SU-DHL-6 (cell line): ENCODE data around the gene SFR1.

Source experiments
- H2AFZ ChIP-seq: fragments of 200-600 bp; sonication (generic); 2 replicates; pipeline ENCODE4 v1.6.1; 2014; ENCODE audit warnings: low read depth, mild to moderate bottlenecking, moderate library complexity, mixed read lengths, antibody characterized with exemption, low read length; ENCODE audit not compliant: severe bottlenecking
- H3F3A ChIP-seq: fragments of 200-600 bp; shearing (Covaris generic); 2 replicates; pipeline ENCODE4 v1.6.0; 2016; ENCODE audit warnings: antibody characterized with exemption, mild to moderate bottlenecking; ENCODE audit not compliant: insufficient read depth
- H3K27ac ChIP-seq: fragments of 200-600 bp; sonication (generic); 2 replicates; pipeline ENCODE4 v1.5.1; 2016; ENCODE audit warnings: low read depth, mild to moderate bottlenecking, low read length, moderate library complexity, mixed read lengths
- H3K27me3 ChIP-seq: fragments of 200-600 bp; sonication (generic), shearing (Covaris generic); 2 replicates; pipeline ENCODE4 v1.6.0; 2014; ENCODE audit warnings: mild to moderate bottlenecking, low read length
- H3K36me3 ChIP-seq: fragments of 200-600 bp; sonication (generic); 2 replicates; pipeline ENCODE4 v1.6.1; 2014; ENCODE audit warnings: mild to moderate bottlenecking, low read length, mixed read lengths
- H3K4me2 ChIP-seq: fragments of 300-600, 200-600 bp; shearing (Covaris generic), sonication (generic); 2 replicates; pipeline ENCODE4 v1.6.0; 2014; ENCODE audit warnings: low read length, low read depth, mild to moderate bottlenecking; ENCODE audit not compliant: poor library complexity, severe bottlenecking
- H3K4me3 ChIP-seq: fragments of 200-600 bp; sonication (generic); 2 replicates; pipeline ENCODE4 v1.5.1; 2014; ENCODE audit warnings: antibody characterized with exemption, low read length, mild to moderate bottlenecking, mixed read lengths; ENCODE audit not compliant: insufficient read depth, poor library complexity, severe bottlenecking
- H3K79me2 ChIP-seq: fragments of 200-600 bp; sonication (generic); 2 replicates; pipeline ENCODE4 v1.6.1; 2014; ENCODE audit warnings: mild to moderate bottlenecking, low read length, moderate library complexity; ENCODE audit not compliant: insufficient read depth
- H3K9ac ChIP-seq: fragments of 200-600 bp; sonication (generic); 2 replicates; pipeline ENCODE4 v1.7.0; 2014; ENCODE audit warnings: mild to moderate bottlenecking, low read length
- H3K9me2 ChIP-seq: fragments of 200-600 bp; sonication (generic); replicated peaks from 2 replicates; pipeline ENCODE4 v1.6.1; 2014; ENCODE audit warnings: low read length; ENCODE audit not compliant: insufficient read depth
- H3K9me3 ChIP-seq: fragments of 200-600 bp; sonication (generic); 2 replicates; pipeline ENCODE4 v1.6.1; 2014; ENCODE audit warnings: low read length, mixed read lengths; ENCODE audit not compliant: insufficient read depth
- H4K20me1 ChIP-seq: fragments of 200-600 bp; sonication (generic); 2 replicates; pipeline ENCODE4 v1.6.1; 2014; ENCODE audit warnings: low read depth, mild to moderate bottlenecking, antibody characterized with exemption, low read length, moderate library complexity, mixed read lengths
- CTCF ChIP-seq: fragments of 200-600 bp; sonication (generic); IDR thresholded peaks from one replicate; pipeline ENCODE4 v1.5.1; 2017; ENCODE audit warnings: antibody characterized with exemption, mild to moderate bottlenecking, low read length, moderate library complexity; ENCODE audit not compliant: insufficient read depth, poor library complexity, severe bottlenecking
- EZH2phosphoT487 ChIP-seq: fragments of 200-600 bp; sonication (generic), shearing (Covaris generic); conservative IDR thresholded peaks from 2 replicates; pipeline ENCODE4 v1.6.1; 2018; ENCODE audit warnings: mild to moderate bottlenecking, antibody characterized with exemption, low read length, moderate library complexity, mixed read lengths

The SFR1 gene

GRCh38 chr10:104096692-104097091 is 25.3 kb upstream of the SFR1 start:
- Histone ChIP-seq H4K20me1 (no peaks in the 10 kb centered on the region), H2AFZ (no peak overlapping the region), H3K79me2 (no peaks in the 10 kb centered on the region), H3K27me3 (no peaks in the 10 kb centered on the region), H3K9ac (no peak overlapping the region), H3K4me3 (no peak overlapping the region), H3K36me3 (no peaks in the 10 kb centered on the region), H3K9me2 (no peaks in the 10 kb centered on the region), H3K4me2 (no peak overlapping the region), H3F3A (no peaks in the 10 kb centered on the region), H3K27ac (no peak overlapping the region), H3K9me3 (no peaks in the 10 kb centered on the region)
- TF ChIP-seq EZH2phosphoT487 (no peak), CTCF (no peak)

GRCh38 chr10:104098358-104098925 is 23.5 kb upstream of the SFR1 start:
- Histone ChIP-seq H3K27ac (no peak overlapping the region), H3K9me3 (no peaks in the 10 kb centered on the region), H3K79me2 (no peaks in the 10 kb centered on the region), H3K27me3 (no peaks in the 10 kb centered on the region), H3K9me2 (no peaks in the 10 kb centered on the region), H4K20me1 (no peaks in the 10 kb centered on the region), H3K36me3 (no peaks in the 10 kb centered on the region), H3K4me2 (no peak overlapping the region), H2AFZ (no peak overlapping the region), H3F3A (no peaks in the 10 kb centered on the region), H3K9ac (no peak overlapping the region), H3K4me3 (no peak overlapping the region)
- TF ChIP-seq EZH2phosphoT487: no peak

- Histone ChIP-seq H3K9me3 (no peaks in the 10 kb centered on the region), H3K36me3 (no peaks in the 10 kb centered on the region), H3K9me2 (no peaks in the 10 kb centered on the region), H3K27me3 (no peaks in the 10 kb centered on the region), H4K20me1 (no peaks in the 10 kb centered on the region), H3F3A (no peaks in the 10 kb centered on the region), H3K79me2 (no peaks in the 10 kb centered on the region), H3K27ac (no peak overlapping the region), H3K4me2 (no peak overlapping the region), H3K4me3 (no peak overlapping the region), H2AFZ (no peak overlapping the region), H3K9ac (no peak overlapping the region)
- TF ChIP-seq EZH2phosphoT487 (no peak), CTCF (no peak)
Observed at GRCh38 chr10:104099269-104099668, 22.7 kb upstream of the SFR1 start.

GRCh38 chr10:104099941-104100340 is 22.0 kb upstream of the SFR1 start:
- Histone ChIP-seq H3K9ac (no peak overlapping the region), H3K36me3 (no peaks in the 10 kb centered on the region), H3K27me3 (no peaks in the 10 kb centered on the region), H3K79me2 (no peaks in the 10 kb centered on the region), H3K27ac (no peak overlapping the region), H3K4me3 (no peak overlapping the region), H3K9me3 (no peaks in the 10 kb centered on the region), H3F3A (no peaks in the 10 kb centered on the region), H3K9me2 (no peaks in the 10 kb centered on the region), H2AFZ (no peak overlapping the region), H4K20me1 (no peaks in the 10 kb centered on the region), H3K4me2 (no peak overlapping the region)
- no peak for TF ChIP-seq EZH2phosphoT487
- TF ChIP-seq CTCF: no peak
